ENCODE results near the gene EYA2. TPM values are rescaled to one million over a fixed set of nuclear protein-coding genes. Genes with fewer than 3 reads are reported as not detected.

EYA2 gene
- total and polyA plus RNA-seq, 4 donors: 1.6 to 4.4 (median 2.1) TPM

- Histone ChIP-seq H3K9ac (ENCODE audit: insufficient read depth in 1 of 2, low read length in 2 of 2) (no peak overlapping the region), H3K27me3 (ENCODE audit: control insufficient read depth in 3 of 3, insufficient read depth in 3 of 3, low read length in 2 of 3) (no peaks in the 10 kb centered on the region), H3K4me1 (ENCODE audit: control insufficient read depth in 5 of 5, insufficient read depth in 5 of 5, low read length in 5 of 5) (no peaks in the 10 kb centered on the region), H3K36me3 (ENCODE audit: control insufficient read depth in 4 of 4, insufficient read depth in 4 of 4, low read length in 4 of 4) (no peaks in the 10 kb centered on the region), H3K9me3 (ENCODE audit: control insufficient read depth in 4 of 4, insufficient read depth in 3 of 4, low read length in 3 of 4) (no peaks in the 10 kb centered on the region), H3K4me3 (no peak overlapping the region), H3K27ac (ENCODE audit: low read depth in 1 of 2, low read length in 1 of 2) (no peak overlapping the region)
- WGBS, 2 donors: 56 to 62% methylated on average over 9 of the region's 9 CpGs
- ATAC-seq (ENCODE audit: insufficient read depth, low FRiP score): no peak
- no peak for TF ChIP-seq CTCF (IDR thresholded peaks at IDR 0.05; ENCODE audit: control extremely low read depth, extremely low read depth)
- DNase-seq: no peak
These were observed 300.9 kb downstream of the EYA2 start for GRCh38 chr20:47195573-47195972.

DNA sequence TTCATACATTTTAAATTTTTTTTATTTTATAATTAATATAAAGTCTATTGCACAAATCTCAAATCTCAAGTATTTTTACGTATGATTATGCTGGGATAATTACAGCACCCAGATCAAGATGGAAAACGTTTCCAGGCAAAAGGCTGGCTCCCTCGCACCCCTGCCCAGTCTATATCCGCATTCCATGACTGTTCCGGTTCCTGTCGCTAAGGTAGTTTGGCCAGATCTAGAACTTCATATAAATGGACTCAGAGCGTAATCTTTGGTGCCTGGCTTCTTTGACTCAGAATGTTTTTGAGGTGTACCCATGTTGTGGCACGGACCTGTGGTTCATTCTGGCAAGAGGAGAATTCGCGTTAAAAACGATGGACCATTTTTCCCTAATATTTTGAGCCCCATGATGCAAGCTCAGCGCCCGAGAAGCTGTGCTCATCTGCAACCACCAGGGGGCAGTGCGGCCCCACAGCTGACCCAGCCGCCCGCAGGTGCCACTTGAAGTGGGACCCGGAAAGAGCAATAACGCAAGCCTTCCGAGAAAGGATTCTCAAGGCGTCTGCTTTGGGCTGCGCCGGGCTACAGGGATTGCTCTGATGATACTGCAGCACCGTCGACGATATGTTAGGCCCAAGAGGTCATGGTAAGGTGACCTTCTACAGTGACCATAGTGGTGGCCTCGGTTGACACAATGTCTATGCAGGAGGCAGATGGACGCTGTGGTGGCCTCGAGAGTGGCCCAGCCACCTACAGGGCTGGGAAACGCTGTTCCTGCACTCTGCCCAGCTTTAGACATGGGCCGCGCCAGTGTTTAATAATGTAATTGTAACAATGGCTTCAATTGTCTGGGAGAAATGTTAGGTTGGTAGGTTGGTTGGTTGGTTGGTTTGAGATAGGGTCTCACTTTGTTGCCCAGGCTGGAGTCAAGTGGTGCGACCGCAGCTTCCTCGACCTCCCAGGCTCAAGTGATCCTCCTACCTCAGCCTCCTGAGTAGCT is 301.7 kb downstream of the EYA2 start:
- Histone ChIP-seq H3K36me3 (ENCODE audit: control insufficient read depth in 4 of 4, insufficient read depth in 4 of 4, low read length in 4 of 4) (no peaks in the 10 kb centered on the region), H3K4me3 (no peak overlapping the region), H3K9ac (ENCODE audit: insufficient read depth in 1 of 2, low read length in 2 of 2) (no peak overlapping the region), H3K27ac (ENCODE audit: low read depth in 1 of 2, low read length in 1 of 2) (no peak overlapping the region), H3K27me3 (ENCODE audit: control insufficient read depth in 3 of 3, insufficient read depth in 3 of 3, low read length in 2 of 3) (no peaks in the 10 kb centered on the region), H3K4me1 (ENCODE audit: control insufficient read depth in 5 of 5, insufficient read depth in 5 of 5, low read length in 5 of 5) (no peaks in the 10 kb centered on the region), H3K9me3 (ENCODE audit: control insufficient read depth in 4 of 4, insufficient read depth in 3 of 4, low read length in 3 of 4) (no peaks in the 10 kb centered on the region)
- TF ChIP-seq CTCF (IDR thresholded peaks at IDR 0.05; ENCODE audit: control extremely low read depth, extremely low read depth): peak; percentile 53
- WGBS, 2 donors: 45% methylated on average over 34 of the region's 34 CpGs
- ATAC-seq (ENCODE audit: insufficient read depth, low FRiP score): peak; percentile 62
- DNase-seq: peak; percentile 53 to 69 (median 64)

GRCh38 chr20:47198254-47198671 is 303.6 kb downstream of the EYA2 start:
- ATAC-seq (ENCODE audit: insufficient read depth, low FRiP score) (no peak), DNase-seq (no peak)
- H3K27ac ChIP-seq (ENCODE audit: low read depth in 1 of 2, low read length in 1 of 2): no peak overlapping the region
- no peak overlapping the region for H3K9ac ChIP-seq (ENCODE audit: insufficient read depth in 1 of 2, low read length in 2 of 2)
- H3K4me3 ChIP-seq: no peak overlapping the region
- no peak for TF ChIP-seq CTCF (IDR thresholded peaks at IDR 0.05; ENCODE audit: control extremely low read depth, extremely low read depth)
- no peaks in the 10 kb centered on the region for H3K9me3 ChIP-seq (ENCODE audit: control insufficient read depth in 4 of 4, insufficient read depth in 3 of 4, low read length in 3 of 4)
- H3K4me1 ChIP-seq (ENCODE audit: control insufficient read depth in 5 of 5, insufficient read depth in 5 of 5, low read length in 5 of 5): no peaks in the 10 kb centered on the region
- H3K36me3 ChIP-seq (ENCODE audit: control insufficient read depth in 4 of 4, insufficient read depth in 4 of 4, low read length in 4 of 4): no peaks in the 10 kb centered on the region
- WGBS, 2 donors: 93 to 94% methylated on average over 3 of the region's 3 CpGs
- no peaks in the 10 kb centered on the region for H3K27me3 ChIP-seq (ENCODE audit: control insufficient read depth in 3 of 3, insufficient read depth in 3 of 3, low read length in 2 of 3)
